Gastrocnemius medialis (tissue), 4 donors: ENCODE measurements around the gene PKP1. TPM values are rescaled to one million over a fixed set of nuclear protein-coding genes. Genes with fewer than 3 reads are reported as not detected.

Experiments used
- ATAC-seq, 2 donors: fragments of 150-250 bp; one replicate each; pipeline ENCODE4 v1.9.1; 2016
- DNase-seq, 2 donors: peaks; one replicate each; pipeline ENCODE4 v3.0.0-alpha.2; 2019
- H3K27ac ChIP-seq, 4 donors: fragments of 200-600 bp; sonication (generic); 1 replicate in 1 of 4; 2 replicates in 3 of 4; pipeline ENCODE4 v1.5.1; 2016 to 2018; ENCODE audit warnings: mild to moderate bottlenecking in 2 of 4, moderate library complexity in 1 of 4
- H3K27me3 ChIP-seq, 3 donors: fragments of 200-600 bp; sonication (generic) in 2 of 3; 1 replicate in 1 of 3; 2 replicates in 2 of 3; pipeline versions ENCODE4 v1.5.1 to v1.6.0; 2016 to 2019; ENCODE audit warnings: mild to moderate bottlenecking in 1 of 3, moderate library complexity in 1 of 3
- H3K36me3 ChIP-seq, 2 donors: fragments of 200-600 bp; sonication (generic) in 1 of 2; one replicate each; pipeline ENCODE4 v1.5.1; 2017 to 2018
- H3K4me1 ChIP-seq, 2 donors: fragments of 200-600 bp; sonication (generic) in 1 of 2; one replicate each; pipeline ENCODE4 v1.5.1; 2016 to 2017; ENCODE audit warnings: mild to moderate bottlenecking in 2 of 2
- H3K4me3 ChIP-seq, 4 donors: fragments of 200-600 bp; sonication (generic) in 3 of 4; 1 replicate in 1 of 4; 2 replicates in 3 of 4; pipeline ENCODE4 v1.5.1; 2016 to 2019; ENCODE audit warnings: mild to moderate bottlenecking in 2 of 4
- H3K9me3 ChIP-seq, 3 donors: fragments of 200-600 bp; sonication (generic) in 2 of 3; 1 replicate in 1 of 3; 2 replicates in 2 of 3; pipeline ENCODE4 v1.5.1; 2016 to 2019
- CTCF ChIP-seq, 5 experiments: fragments of 450-650 bp in 3 of 5; fragments of 200-600 bp in 2 of 5; sonication (generic) in 2 of 5; IDR thresholded peaks in 4 of 5; conservative IDR thresholded peaks in 1 of 5; 1 replicate in 4 of 5; 2 replicates in 1 of 5; pipeline ENCODE4 v1.5.1; 2016 to 2019; ENCODE audit warnings: antibody characterized with exemption in 5 of 5, mild to moderate bottlenecking in 3 of 5, moderate library complexity in 3 of 5
- POLR2A ChIP-seq, 2 donors: fragments of 450-650 bp; IDR thresholded peaks; one replicate each; pipeline ENCODE4 v1.6.1; 2017; ENCODE audit warnings: antibody characterized with exemption in 2 of 2, mild to moderate bottlenecking in 2 of 2, moderate library complexity in 2 of 2
- in situ Hi-C, 4 donors: fragments of 200-750 bp; cut with MboI; loops; one replicate each; pipeline versions ENCODE4 v1.15.0 to v1.8.0; 2017; ENCODE audit warnings: low sequenced_read_pairs in 4 of 4
- intact Hi-C: fragments of 100-400 bp; cut with DNase I; formaldehyde crosslinking; loops from one replicate; pipeline ENCODE4 v1.15.1; 2023; ENCODE audit warnings: low total_unique reads
- total RNA-seq, 4 donors: library from RNA; depleted of rRNA; stranded (reverse); fragments of >200 nt; gene quantifications; one replicate each; pipeline versions ENCODE4 v1.1.0 to v1.2.3, GENCODE V29; 2016

PKP1 gene
- total RNA-seq, 4 donors from 2014 or later: 0.71 to 4.5 (median 1.2) TPM

- TF ChIP-seq POLR2A (IDR thresholded peaks at IDR 0.05) (peak in 1 of 2 donors; percentile 27), CTCF (IDR thresholded peaks at IDR 0.05 in 4 of 5, conservative IDR thresholded peaks at IDR 0.05 in 1 of 5) (peak in 2 of 5 experiments; percentile 33 to 35)
- ATAC-seq: peak; percentile 91 to 92
- intact Hi-C loops: loop anchor here (1.0 to 5.0 kb wide), 2 partner anchors 38 to 52 kb away; no protein-coding TSS in a partner anchor
Observed at GRCh38 chr1:201309416-201309815, 26.1 kb downstream of the PKP1 start.

GRCh38 chr1:201310251-201310985 is 27.1 kb downstream of the PKP1 start:
- H3K4me1 ChIP-seq: peaks cover 21 to 28% of the 10 kb centered on the region in 2 donors
- intact Hi-C loops (loop anchor here (5.0 kb wide), 1 partner anchor 48 kb away; no protein-coding TSS in a partner anchor), in situ Hi-C loops (no loop called here)
- no peaks in the 10 kb centered on the region for H3K9me3 ChIP-seq
- ATAC-seq: no peak
- TF ChIP-seq CTCF (IDR thresholded peaks at IDR 0.05 in 4 of 5, conservative IDR thresholded peaks at IDR 0.05 in 1 of 5) (no peak), POLR2A (IDR thresholded peaks at IDR 0.05) (no peak)
- no peak for DNase-seq
- peak overlapping the region; percentile 54 to 72 (median 62) for H3K27ac ChIP-seq
- H3K4me3 ChIP-seq: no peak overlapping the region
- H3K27me3 ChIP-seq: no peaks in the 10 kb centered on the region
- no peaks in the 10 kb centered on the region for H3K36me3 ChIP-seq

More at GRCh38 chr1:201309416-201309815, 26.1 kb downstream of the PKP1 start:
- DNase-seq: peak; percentile 83 to 91
- H3K27me3 ChIP-seq: no peaks in the 10 kb centered on the region
- peaks cover 21 to 28% of the 10 kb centered on the region in 2 donors for H3K4me1 ChIP-seq
- no peaks in the 10 kb centered on the region for H3K9me3 ChIP-seq
- in situ Hi-C loops: no loop called here
- H3K4me3 ChIP-seq: no peak overlapping the region
- no peaks in the 10 kb centered on the region for H3K36me3 ChIP-seq
- peak overlapping the region; percentile 60 to 78 (median 72) for H3K27ac ChIP-seq

GRCh38 chr1:201310986-201311355 is 27.7 kb downstream of the PKP1 start:
- H3K27ac ChIP-seq: peak overlapping the region in 3 of 4 donors; percentile 54 to 72 (median 60)
- H3K9me3 ChIP-seq: no peaks in the 10 kb centered on the region
- H3K36me3 ChIP-seq: no peaks in the 10 kb centered on the region
- H3K27me3 ChIP-seq: no peaks in the 10 kb centered on the region
- DNase-seq (peak in 1 of 2 donors; percentile 25), ATAC-seq (peak; percentile 9 to 13)
- peaks cover 21 to 28% of the 10 kb centered on the region in 2 donors for H3K4me1 ChIP-seq
- intact Hi-C loops (loop anchor here (5.0 kb wide), 1 partner anchor 49 kb away; no protein-coding TSS in a partner anchor), in situ Hi-C loops (no loop called here)
- TF ChIP-seq CTCF (IDR thresholded peaks at IDR 0.05 in 4 of 5, conservative IDR thresholded peaks at IDR 0.05 in 1 of 5) (no peak), POLR2A (IDR thresholded peaks at IDR 0.05) (no peak)
- H3K4me3 ChIP-seq: no peak overlapping the region

- no peaks in the 10 kb centered on the region for H3K27me3 ChIP-seq
- DNase-seq (no peak), ATAC-seq (no peak)
- H3K4me1 ChIP-seq: peaks cover 21 to 28% of the 10 kb centered on the region in 2 donors
- H3K36me3 ChIP-seq: no peaks in the 10 kb centered on the region
- no peak overlapping the region for H3K4me3 ChIP-seq
- intact Hi-C loops: loop anchor here (5.0 kb wide), 1 partner anchor 49 kb away; no protein-coding TSS in a partner anchor
- in situ Hi-C loops: no loop called here
- no peaks in the 10 kb centered on the region for H3K9me3 ChIP-seq
- TF ChIP-seq POLR2A (IDR thresholded peaks at IDR 0.05) (no peak), CTCF (IDR thresholded peaks at IDR 0.05 in 4 of 5, conservative IDR thresholded peaks at IDR 0.05 in 1 of 5) (no peak)
- peak overlapping the region in 3 of 4 donors; percentile 29 to 72 (median 42) for H3K27ac ChIP-seq
Observed at GRCh38 chr1:201311356-201312011, 28.2 kb downstream of the PKP1 start.
